Measurements from ENCODE around the gene HADHA. TPM values are rescaled to one million over a fixed set of nuclear protein-coding genes. Genes with fewer than 3 reads are reported as not detected.

HADHA gene
- polyA plus RNA-seq, 4 donors, result 188 to 240 (median 211) TPM

DNA sequence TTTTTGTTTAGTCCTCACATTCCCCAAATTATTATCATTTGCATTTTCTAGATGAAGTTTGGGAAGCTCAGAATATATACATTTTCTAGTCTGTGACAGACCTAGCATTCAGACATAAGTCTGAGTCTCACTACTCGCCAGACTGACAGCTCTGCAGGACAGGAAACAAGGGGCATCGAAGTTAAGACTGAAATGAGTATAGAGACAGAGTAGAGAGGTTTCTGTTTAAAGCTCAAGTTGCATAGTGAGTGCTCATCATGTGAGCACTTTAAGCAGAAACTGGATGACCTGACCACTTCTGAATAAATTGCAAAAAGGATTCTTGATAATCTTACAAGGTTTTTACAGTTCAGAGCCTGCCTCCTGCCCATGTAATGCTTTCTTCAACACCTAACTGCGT, 1.4 kb upstream of the HADHA start:
- DNase-seq (ENCODE audit: low read depth in 4 of 4, low spot score in 2 of 4), result no peak

DNA sequence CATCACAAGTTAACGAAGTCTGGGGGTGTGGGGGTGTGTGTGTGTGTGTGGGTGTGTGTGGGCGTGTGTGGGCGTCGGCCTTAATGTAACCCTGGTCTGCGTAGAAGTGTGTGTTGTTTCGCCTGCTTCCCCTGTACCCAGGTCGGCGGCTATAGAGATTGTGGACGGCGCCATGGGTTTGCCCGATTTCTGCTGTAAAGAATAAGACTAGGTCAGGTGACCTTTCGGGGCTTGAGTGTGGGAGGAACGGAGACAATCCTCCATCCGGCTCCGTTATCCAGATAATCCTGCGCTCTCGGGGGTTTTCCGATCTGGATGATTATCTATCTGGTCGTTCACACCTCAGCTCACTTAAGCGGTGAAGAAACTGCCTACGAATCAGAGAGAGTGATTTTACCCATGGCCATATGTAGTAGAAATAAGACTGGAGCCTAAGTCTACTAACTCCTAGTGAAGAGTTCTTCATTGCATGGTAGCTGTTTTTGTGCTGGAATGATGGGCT, 850 bp upstream of the HADHA start:
- DNase-seq (ENCODE audit: low read depth in 4 of 4, low spot score in 2 of 4), result no peak

DNA sequence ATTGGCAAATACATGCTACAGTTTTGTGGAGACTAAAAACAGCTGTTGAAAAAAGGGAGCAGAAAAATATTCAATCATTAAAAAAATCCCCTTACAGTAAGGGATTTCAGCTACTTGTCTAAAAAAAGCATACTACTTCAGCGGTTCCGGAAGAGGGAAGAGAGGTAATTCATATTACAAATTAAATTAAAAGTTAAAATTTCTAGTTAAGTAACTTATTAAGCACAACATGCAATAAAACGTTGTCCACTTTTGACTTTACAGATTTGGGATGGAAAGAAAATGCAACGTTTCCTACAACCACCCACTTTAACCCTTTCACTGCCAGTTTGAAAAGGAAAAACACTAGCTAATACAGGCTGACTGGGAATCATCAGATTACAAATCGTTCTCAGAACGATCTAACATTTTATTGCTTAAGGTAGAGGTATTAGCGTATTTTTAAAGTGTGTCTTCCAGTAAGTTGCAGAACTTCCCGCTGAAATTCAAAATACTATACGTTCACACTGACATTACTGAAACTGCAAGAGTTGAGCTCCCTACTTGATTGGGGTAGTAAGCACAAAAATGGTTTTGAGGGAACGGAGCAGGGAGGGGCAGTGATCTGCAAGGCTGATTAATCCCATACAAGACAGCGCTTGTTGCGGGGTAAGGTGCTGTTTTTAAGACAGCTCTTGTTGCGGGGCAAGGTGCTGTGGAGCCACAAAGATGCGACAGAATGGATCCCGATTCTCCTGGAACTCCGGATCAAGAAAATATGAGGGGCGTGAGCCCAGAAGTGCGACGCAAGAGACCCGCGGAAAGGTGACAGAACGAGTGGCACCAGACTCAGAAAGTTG, 743 bp downstream of the HADHA start:
- DNase-seq (ENCODE audit: low read depth in 4 of 4, low spot score in 2 of 4), result peak; percentile 34 to 60 (median 52)

GRCh38 chr2:26241928-26242436, 2.5 kb downstream of the HADHA start:
- DNase-seq (ENCODE audit: low read depth in 4 of 4, low spot score in 2 of 4), result no peak

- no peak for DNase-seq (ENCODE audit: low read depth in 4 of 4, low spot score in 2 of 4)
Measured at GRCh38 chr2:26238311-26238958, 6.0 kb downstream of the HADHA start.

- no peak for DNase-seq (ENCODE audit: low read depth in 4 of 4, low spot score in 2 of 4)
Measured at GRCh38 chr2:26237868-26238267, 6.6 kb downstream of the HADHA start.

- no peak for DNase-seq (ENCODE audit: low read depth in 4 of 4, low spot score in 2 of 4)
Measured at GRCh38 chr2:26235089-26235488, 9.3 kb downstream of the HADHA start.

DNA sequence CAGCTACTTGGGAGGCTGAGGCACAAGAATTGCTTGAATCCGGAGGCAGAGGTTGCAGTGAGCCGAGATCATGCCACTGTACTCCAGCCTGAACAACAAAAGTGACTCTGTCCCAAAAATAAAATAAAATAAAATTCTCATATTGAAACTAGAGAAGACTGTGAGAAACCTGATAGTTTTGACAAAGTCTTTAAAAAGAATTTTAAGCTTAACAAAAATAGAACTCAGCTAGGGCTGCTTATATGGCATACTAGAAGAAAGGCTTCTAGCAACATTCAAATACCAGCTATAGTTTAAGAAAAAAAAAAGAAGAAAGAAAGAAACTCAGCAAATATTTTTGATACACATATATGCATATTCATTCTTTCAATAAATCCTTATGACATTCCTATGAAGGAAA, 13.6 kb downstream of the HADHA start:
- no peak for DNase-seq (ENCODE audit: low read depth in 4 of 4, low spot score in 2 of 4)

- no peak for DNase-seq (ENCODE audit: low read depth in 4 of 4, low spot score in 2 of 4)
Measured at GRCh38 chr2:26229595-26229994, 14.8 kb downstream of the HADHA start.

DNA sequence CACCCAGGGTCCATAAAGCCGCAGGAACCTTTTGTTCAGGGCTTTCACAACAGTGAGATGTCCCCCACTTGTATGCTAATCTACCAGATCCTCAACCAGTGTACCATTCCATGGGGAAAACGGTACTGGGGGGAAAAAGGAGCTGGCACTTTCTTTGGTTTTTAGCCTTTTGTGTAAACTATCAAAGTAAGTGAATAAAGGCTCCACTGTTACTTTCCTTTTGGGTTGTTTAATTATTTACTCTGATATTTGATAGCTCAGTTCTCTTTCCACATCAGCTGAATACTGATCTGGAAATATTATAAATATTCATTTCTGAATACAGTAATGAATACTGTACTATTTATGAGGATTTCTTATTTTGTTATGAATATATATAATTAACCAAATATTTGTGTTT, 20.3 kb downstream of the HADHA start:
- no peak for DNase-seq (ENCODE audit: low read depth in 4 of 4, low spot score in 2 of 4)

GRCh38 chr2:26223018-26223417, 21.4 kb downstream of the HADHA start:
- no peak for DNase-seq (ENCODE audit: low read depth in 4 of 4, low spot score in 2 of 4)

DNA sequence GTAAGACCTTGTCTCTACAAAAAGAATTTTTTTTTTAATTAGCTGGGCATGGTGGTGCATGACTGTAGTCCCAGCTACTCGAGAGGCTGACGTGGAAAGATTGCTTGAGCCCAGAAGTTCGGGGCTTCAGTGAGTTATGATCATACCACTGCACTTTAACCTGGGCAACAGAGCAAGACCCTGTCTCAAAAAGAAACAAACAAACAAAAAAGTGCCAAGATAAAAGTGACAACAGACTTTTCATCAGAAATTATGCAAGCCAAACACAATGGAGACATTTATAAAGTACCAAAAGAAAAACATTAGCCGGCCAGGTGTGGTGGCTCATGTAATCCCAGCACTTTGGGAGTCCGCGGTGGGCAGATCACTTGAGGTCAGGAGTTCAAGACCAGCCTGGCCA, 26.7 kb downstream of the HADHA start:
- no peak for DNase-seq (ENCODE audit: low read depth in 4 of 4, low spot score in 2 of 4)

GRCh38 chr2:26216587-26216986, 27.8 kb downstream of the HADHA start:
- DNase-seq (ENCODE audit: low read depth in 4 of 4, low spot score in 2 of 4), result no peak

- DNase-seq (ENCODE audit: low read depth in 4 of 4, low spot score in 2 of 4), result no peak
Measured at GRCh38 chr2:26215833-26216232, 28.6 kb downstream of the HADHA start.

GRCh38 chr2:26214759-26215158, 29.7 kb downstream of the HADHA start:
- DNase-seq (ENCODE audit: low read depth in 4 of 4, low spot score in 2 of 4), result no peak

- no peak for DNase-seq (ENCODE audit: low read depth in 4 of 4, low spot score in 2 of 4)
Measured at GRCh38 chr2:26212011-26212410, 32.4 kb downstream of the HADHA start.

GRCh38 chr2:26203906-26204305, 40.5 kb downstream of the HADHA start:
- no peak for DNase-seq (ENCODE audit: low read depth in 4 of 4, low spot score in 2 of 4)

DNA sequence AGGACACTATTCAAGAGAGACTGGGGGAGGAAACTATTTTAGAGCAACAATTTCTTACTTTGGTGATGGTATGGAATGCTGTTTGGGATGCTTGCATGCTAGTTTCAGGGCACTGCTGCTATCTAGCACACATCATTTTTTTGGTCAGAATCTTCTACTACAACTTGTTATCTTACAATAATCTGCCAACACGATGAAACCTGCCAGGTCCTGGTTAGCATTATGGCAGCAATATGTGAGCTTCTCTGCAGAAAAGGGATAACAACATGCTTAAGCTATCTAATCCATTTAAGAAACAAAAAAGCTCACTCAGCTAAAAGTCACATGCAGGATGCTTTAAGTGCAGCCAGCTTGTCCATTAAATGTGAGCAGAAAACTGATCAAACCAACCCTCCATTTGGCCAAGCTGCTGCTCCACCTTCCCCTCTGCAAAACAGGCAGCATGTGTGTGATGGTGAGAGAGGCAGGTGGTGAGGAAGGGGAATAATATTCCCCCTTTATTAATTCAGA, 41.4 kb downstream of the HADHA start:
- no peak for DNase-seq (ENCODE audit: low read depth in 4 of 4, low spot score in 2 of 4)

DNA sequence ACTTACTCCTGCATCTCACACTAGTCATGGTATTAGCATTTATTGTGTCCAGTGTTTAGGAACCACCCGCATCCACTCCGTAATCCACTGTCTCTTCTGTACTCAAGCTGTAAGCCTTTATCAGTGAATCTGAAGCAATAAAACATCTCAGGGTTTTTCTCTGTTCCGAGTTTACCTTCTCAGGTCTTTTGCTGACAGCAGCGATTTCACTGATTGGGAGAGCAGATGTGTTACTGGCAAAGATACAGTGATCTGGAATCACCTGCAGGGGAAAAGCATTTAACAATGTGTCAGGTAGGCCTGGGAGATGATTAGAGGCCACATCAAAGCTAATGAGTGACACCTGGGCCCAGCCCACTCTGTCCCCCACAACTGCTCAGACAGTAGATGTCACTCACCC, 46.9 kb downstream of the HADHA start:
- DNase-seq (ENCODE audit: low read depth in 4 of 4, low spot score in 2 of 4), result no peak

DNA sequence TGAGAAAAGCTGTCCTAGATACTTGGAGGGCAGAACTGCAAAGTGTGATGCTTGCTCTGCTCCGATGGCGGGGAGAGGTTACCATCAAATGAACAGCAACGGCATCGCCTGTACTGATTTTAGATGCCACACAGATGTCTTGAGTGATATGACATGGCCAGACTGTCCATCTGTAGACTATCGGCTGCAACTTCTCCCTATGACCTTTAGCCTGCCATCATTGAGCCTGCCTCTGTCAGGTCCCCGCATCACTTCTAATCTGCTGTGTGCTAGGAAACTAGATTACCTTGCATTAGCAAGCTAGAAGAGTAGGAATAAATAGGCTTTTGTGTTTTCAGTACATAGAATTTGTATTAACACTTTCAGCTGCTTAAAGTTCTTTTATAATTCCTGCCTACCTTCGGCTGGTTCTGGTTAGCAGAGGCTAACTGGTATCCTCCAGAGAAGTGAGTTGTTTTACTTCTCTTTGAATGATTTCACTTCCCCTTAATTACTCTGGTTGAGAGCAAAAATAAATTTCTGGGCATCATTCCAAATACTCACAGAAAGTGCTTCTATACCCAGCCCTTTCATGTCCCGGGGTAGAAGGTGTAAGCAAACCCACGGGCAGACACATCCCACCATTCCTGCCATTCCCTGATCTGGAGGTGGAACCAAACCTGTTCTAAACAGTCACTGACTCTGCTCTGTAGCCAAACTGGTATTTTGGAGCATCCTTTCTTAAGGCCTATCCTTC, 47.6 kb downstream of the HADHA start:
- no peak for DNase-seq (ENCODE audit: low read depth in 4 of 4, low spot score in 2 of 4)
